H1 (cell line): ENCODE data around the gene SCGN. TPM values are rescaled to one million over a fixed set of nuclear protein-coding genes. Genes with fewer than 3 reads are reported as not detected.

ENCODE experiments used
- CTBP2 ChIP-seq: IDR thresholded peaks from 2 replicates; pipeline ENCODE4 v1.7.0; 2011; ENCODE audit warnings: borderline replicate concordance, mild to moderate bottlenecking, moderate library complexity, mixed read lengths, low read length; ENCODE audit not compliant: insufficient read depth, insufficient read length
- GABPA ChIP-seq: IDR thresholded peaks from 2 replicates; pipeline ENCODE4 v1.6.1; 2011; ENCODE audit warnings: mild to moderate bottlenecking, low read length, moderate library complexity, borderline replicate concordance; ENCODE audit not compliant: insufficient read depth
- MAFK ChIP-seq: IDR thresholded peaks from 2 replicates; pipeline ENCODE4 v1.6.1; 2012; ENCODE audit warnings: low read depth, mild to moderate bottlenecking, improper control_type of control experiment, low read length
- RXRA ChIP-seq: IDR thresholded peaks from 2 replicates; pipeline ENCODE4 v1.6.1; 2011; ENCODE audit warnings: low read depth, mild to moderate bottlenecking, low read length, moderate library complexity; ENCODE audit not compliant: insufficient read depth
- SIN3A ChIP-seq, 2 experiments: IDR thresholded peaks in 1 of 2; conservative IDR thresholded peaks in 1 of 2; 2 replicates each; pipeline ENCODE4 v1.6.1; 2011 to 2012; ENCODE audit warnings: low read length in 2 of 2, improper control_type of control experiment in 1 of 2, low read depth in 1 of 2, mild to moderate bottlenecking in 1 of 2
- YY1 ChIP-seq: IDR thresholded peaks from 2 replicates; pipeline ENCODE4 v1.6.1; 2011; ENCODE audit warnings: low read depth, mild to moderate bottlenecking, low read length
- ZNF274 ChIP-seq: IDR thresholded peaks from 2 replicates; pipeline ENCODE4 v1.7.0; 2012; ENCODE audit warnings: low read length, borderline replicate concordance; ENCODE audit errors: extremely low read depth
- polyA plus RNA-seq, 7 experiments: library from polyadenylated mRNA; depleted of rRNA in 3 of 7; stranded (reverse) in 5 of 7; unstranded in 2 of 7; fragments of >200 nt in 5 of 7; fragments of 200-250 nt in 2 of 7; gene quantifications; 1 replicate in 5 of 7; 2 replicates in 1 of 7; 4 replicates in 1 of 7; pipeline versions ENCODE4 v1.2.1 to v1.2.3, GENCODE V29; 2011 to 2013; ENCODE audit warnings: missing spikeins in 2 of 7, mixed read lengths in 2 of 7
- total RNA-seq: library from RNA; stranded (reverse); fragmentation: NEBNext Ultra II Directional; extraction: Animal tissue kit (Norgen Biotek cat#: 25700); gene quantifications from 2 replicates; pipeline ENCODE4 v1.2.1, GENCODE V29; 2021

Gene SCGN
- total and polyA plus RNA-seq, 2 of the 8 experiments (the other 6 are each of a cell fraction or from before 2014, with no cell fraction given) = not detected

DNA sequence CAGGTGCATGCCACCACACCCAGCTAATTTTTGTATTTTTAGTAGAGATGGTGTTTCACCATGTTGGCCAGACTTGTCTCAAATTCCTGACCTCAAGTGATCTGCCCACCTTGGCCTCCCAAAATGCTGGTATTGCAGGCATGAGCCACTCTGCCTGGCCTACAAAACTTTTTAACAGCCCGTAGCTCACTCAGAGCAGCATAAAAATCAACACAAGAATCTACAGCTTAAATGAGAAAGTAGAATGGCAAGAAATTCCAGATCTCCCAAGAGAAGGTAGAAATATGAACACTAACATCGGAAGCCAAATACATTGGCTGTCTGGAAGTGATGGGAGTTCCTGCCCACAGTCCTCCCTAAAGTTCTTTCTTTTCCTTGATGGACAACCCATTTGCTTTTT lies 43.7 kb downstream of the SCGN start (continued):
- TF ChIP-seq ZNF274 = no peak
- TF ChIP-seq YY1 = no peak
- TF ChIP-seq SIN3A (conservative IDR thresholded peaks at IDR 0.05 in 1 of 2, IDR thresholded peaks at IDR 0.05 in 1 of 2; ENCODE audit: low read depth in 1 of 2, low read length in 2 of 2) = no peak
- TF ChIP-seq RXRA = no peak
- TF ChIP-seq CTBP2 = no peak
- TF ChIP-seq GABPA = no peak
- TF ChIP-seq MAFK = no peak
